ENCODE data around the gene KCNIP2. TPM values are rescaled to one million over a fixed set of nuclear protein-coding genes. Genes with fewer than 3 reads are reported as not detected.

KCNIP2 gene
- total RNA-seq, 2 donors from 2014 or later, result 1.8 to 13.5 TPM

DNA sequence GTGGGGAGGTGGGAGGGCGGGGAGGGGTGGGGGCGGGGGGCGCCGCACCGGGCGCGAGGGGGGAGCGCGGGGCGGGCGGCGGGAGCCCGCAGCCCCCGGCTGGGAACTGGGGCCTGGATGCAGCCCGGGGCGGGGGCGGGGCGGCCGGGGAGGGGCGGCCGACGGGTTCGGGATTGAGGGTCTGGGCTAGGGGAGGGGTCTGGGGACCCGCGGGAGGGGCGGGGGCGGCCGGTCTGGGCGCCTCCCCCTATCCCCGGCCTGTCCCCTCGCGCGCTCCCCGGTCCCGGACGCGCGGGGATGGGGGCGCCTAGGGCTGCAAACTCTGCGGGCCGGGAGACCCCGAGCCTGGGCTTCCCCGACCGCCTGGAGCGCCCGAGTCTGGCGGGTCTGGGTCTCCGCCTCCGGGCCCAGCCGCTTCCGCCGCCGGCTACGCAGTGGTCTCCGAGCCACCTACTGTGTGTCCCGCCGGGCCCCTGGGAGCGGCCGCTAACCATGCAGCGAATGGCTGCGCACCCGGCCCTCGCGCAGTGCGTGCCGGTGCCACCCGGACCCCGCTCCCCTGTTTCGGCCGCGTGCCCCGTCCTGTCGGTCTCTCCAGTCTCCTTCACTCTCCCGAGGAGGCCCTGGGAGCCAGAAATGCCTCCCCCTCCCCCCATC is 67.3 kb downstream of the KCNIP2 start:
- Histone ChIP-seq H3K36me3 (replicated peaks in 1 of 2; ENCODE audit: insufficient read depth in 1 of 2, low read depth in 2 of 2) (no peaks in the 10 kb centered on the region), H3K27ac (no peak overlapping the region), H3K4me1 (peaks cover 56% of the 10 kb centered on the region), H3K9me3 (no peaks in the 10 kb centered on the region), H3K27me3 (peaks cover 0 to 45% of the 10 kb centered on the region in 2 donors), H3K4me3 (no peak overlapping the region)
- ATAC-seq (no peak), DNase-seq (no peak)
- intact Hi-C loops (cut with DNase I), result loop anchor here (10.0 kb wide), 2 partner anchors 171 to 561 kb away; no protein-coding TSS in a partner anchor
- TF ChIP-seq CTCF (IDR thresholded peaks at IDR 0.05), result no peak
- 17 to 50% methylated on average over 17 to 50 of the region's 74 CpGs for WGBS, 2 donors

Other genes starting within 250 kb of the KCNIP2 start
- 10 to 100 TPM; 33.5 to 40.5 TPM for gene FBXW4, start 148.6 kb downstream of the KCNIP2 start, total RNA-seq
- gene FGF8, start 67.7 kb downstream of the KCNIP2 start, total RNA-seq, result not detected
- 10 to 100 TPM in 1 of 2 donors, 1 to 10 TPM in 1; 8.3 to 18.1 TPM for gene NPM3, start 60.4 kb downstream of the KCNIP2 start, total RNA-seq
- 100 to 1,000 TPM in 1 of 2 donors, 10 to 100 TPM in 1; 83.3 to 110 TPM for gene OGA, start 25.4 kb downstream of the KCNIP2 start, total RNA-seq
- 1 to 10 TPM; 5.6 to 8.3 TPM for gene ARMH3, start 212.4 kb upstream of the KCNIP2 start, total RNA-seq
- 10 to 100 TPM; 16.6 to 33.0 TPM for gene HPS6, start 221.5 kb upstream of the KCNIP2 start, total RNA-seq